HG03066 (cell line): ENCODE results near the gene CD58.
"Not testable (repeated sequence)": the region's sequence is repeated elsewhere in the genome, so short reads cannot be mapped to it uniquely, and the experiment has no call there.

Source experiments
- ATAC-seq: cut with Tn5 transposase; IDR thresholded peaks from one replicate; pipeline ENCODE4 v1.9.1; 2021; ENCODE audit warnings: low read depth; ENCODE audit not compliant: unreplicated experiment

Gene CD58

DNA sequence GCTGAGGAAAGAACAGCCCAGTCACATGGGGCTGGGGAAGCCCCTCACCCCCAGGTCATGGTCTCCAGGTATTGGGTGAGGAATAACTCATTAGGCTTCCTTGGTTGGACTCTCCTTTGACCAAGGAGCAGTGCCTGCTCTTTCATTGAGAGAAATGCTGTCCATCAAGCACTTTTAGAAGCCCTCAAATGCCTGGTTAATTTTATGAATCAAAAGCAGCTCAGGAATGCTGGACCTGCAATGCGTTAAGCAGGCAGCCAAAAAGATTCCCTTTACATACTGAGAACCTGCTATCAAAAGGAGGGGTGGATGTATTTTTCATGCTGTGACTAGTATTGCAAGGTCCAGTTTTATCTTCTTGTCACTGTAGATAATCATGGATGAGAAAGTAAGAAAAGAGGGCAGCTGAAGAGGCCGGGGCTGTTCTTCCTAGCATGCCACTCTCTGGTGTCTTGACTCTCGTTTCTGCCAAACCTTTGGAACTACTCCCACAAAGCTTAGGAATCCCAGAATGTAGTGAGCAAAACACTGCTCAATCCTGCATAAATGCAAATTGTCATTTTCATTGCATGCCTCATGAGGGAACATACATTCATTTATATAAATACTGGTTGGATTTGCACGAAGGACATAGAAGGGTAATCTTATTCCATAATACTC lies 2.1 kb upstream of the CD58 start:
- ATAC-seq: no peak

- no peak for ATAC-seq
These were observed 1.3 kb upstream of the CD58 start for GRCh38 chr1:116572099-116572498.

DNA sequence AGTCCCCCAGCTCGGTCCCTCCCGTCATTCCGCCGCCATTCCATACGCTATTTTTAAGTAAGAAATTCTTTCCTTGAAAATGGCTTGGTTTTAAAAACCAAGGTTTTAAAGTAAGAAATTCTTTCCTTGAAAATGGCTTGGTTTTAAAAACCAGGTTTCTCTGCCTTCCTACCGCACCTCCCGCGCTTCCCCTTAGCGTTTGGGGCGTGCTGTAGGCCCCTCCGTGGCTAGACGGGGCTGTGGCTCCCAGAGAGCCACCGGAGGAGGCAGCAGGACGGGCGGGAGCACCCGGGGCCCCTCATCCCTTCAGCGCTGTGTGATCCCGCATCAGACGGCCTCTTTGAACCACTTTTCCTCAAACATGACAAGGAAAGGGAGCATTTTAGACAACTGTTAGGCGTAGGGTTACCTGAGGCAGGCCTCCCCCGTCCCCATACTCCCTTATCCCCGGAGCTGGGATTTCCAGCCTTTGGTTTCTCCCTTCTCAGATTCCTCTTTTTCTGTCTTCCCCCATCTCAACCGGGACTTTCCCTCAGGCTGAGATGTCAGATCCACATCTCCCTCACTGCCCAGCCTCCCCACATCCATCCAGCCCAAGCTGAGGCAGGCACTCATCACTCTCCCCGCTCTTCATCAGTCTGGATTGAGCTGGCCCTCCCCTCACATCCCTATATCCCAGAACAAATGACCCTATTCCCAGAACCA lies 541 bp upstream of the CD58 start:
- no peak for ATAC-seq

DNA sequence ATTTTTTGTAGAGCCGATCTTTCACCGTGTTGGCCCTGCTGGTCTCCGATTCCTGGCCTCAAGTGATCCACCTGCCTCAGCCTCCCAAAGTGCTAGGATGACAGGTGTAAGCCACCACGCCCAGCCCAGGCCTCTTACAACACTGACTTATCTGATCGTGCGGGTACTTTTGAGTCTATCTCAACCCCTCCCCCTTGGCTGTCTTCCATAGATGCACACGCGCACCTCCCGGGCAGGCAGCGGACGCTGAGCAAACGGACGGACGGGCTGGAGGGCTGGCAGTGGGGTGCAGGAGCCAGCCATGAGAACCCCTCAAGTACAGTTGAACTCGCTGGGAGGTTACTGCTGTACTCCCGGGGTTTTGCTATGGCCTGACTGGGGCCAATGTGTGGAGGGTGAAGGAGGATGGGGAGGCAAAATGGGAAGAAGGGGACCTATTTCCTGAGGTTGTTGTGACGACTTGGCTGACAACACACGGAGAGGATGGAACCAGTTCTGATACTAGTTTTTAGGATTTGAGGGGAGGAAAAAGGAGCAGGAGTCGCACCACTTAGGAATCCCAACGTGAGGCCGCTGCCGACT lies 959 bp downstream of the CD58 start:
- ATAC-seq: peak; percentile 25

- ATAC-seq: no peak
These were observed 1.5 kb downstream of the CD58 start for GRCh38 chr1:116569381-116569670.

- ATAC-seq: no peak
These were observed 2.0 kb downstream of the CD58 start for GRCh38 chr1:116568662-116569380.

DNA sequence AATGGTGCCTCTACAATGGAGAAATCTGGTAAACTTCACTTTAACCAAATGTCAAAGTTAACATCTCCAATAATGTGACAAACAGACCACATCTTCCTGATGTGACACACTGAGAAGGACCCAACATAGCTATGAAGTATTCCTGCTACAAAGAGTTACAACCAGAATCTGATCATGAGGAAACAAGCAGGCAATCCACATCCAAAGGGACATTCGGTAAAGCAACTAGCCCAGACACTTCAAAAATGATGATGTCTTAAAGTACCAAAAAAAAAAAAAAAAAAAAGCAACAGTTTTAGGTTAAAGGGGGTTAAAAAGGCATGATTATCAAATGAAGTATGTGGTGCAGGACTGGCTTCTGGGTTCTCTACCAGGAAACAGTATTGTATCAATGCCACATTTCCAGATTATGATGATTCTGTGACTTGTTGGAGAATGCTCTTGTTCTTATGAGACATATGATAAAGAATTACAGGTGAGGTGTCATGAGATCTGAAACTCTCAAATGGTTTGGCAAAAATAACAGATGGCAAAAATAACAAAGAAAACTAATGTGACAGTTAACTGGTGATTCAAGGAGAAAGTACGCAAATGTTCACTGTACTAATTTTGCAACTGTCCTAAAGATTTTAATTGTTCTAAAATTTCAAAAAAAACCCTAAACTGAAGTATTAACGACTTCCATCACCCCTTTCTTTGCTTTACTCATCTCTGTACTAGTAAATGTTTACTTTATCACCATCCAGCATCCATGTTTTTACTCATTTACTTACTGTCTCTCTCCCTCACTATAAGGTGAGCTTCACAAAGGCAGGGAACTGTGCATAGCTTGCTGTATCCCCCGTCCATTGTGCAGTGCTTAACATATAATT lies 2.8 kb downstream of the CD58 start:
- ATAC-seq: no peak

- no peak for ATAC-seq
These were observed 5.6 kb downstream of the CD58 start for GRCh38 chr1:116565222-116565621.

- no peak for ATAC-seq
These were observed 6.4 kb downstream of the CD58 start for GRCh38 chr1:116564426-116564825.

DNA sequence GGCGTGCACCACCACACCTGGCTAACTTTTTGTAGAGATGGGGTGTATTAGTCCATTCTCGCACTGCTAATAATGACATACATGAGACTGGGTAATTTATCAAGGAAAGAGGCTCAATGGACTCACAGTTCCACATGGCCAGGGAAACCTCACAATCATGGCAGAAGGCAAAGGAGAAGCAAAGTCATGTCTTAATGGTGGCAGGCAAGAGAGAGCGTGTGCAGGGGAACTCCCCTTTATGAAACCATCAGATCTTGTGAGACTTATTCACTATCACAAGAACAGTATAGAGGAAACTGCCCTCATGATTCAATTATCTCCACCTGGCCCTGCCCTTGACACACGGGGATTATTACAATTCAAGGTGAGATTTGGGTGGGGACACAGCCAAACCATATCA lies 8.4 kb downstream of the CD58 start:
- not testable (repeated sequence) for ATAC-seq

DNA sequence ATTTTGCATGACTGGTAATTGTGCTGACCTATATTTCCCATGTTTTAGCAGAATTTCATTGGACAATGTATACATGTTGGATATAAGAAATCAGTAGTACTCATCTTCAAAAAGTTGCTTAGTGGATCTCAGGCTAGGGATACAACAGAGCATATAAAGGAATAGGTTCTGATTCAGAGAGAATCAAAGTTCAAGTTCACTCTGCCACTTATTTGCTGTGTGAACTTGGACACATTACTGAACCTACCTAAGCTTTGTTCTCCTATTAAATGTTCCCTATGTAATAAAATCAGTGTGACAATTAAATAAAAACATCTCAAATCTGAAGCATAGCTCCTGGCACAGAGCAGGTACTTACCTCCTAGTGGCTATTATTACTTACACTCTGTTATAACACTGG lies 9.3 kb downstream of the CD58 start:
- no peak for ATAC-seq

- ATAC-seq: no peak
These were observed 9.9 kb downstream of the CD58 start for GRCh38 chr1:116560704-116561490.

- peak; percentile 34 for ATAC-seq
These were observed 11.5 kb downstream of the CD58 start for GRCh38 chr1:116559304-116559761.

- ATAC-seq: no peak
These were observed 12.3 kb downstream of the CD58 start for GRCh38 chr1:116558571-116558970.

DNA sequence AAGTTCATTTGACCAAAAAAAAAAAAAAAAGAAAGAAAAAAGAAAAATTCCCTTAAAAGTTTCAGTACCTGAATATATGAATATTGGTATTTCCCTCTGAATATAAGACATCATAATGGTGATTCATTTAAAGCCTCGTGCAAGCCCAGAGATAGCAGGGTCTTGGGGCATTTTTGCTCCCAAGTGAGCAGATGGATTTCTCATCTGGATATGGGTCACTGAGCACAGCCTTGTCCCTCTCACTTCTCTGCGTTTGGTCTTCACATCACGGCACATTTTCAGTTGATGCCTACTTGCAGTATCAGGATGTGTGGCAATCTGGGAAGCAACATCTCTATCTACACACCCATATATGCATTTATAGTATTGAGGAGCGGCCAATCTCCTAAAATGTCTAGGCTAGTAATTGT lies 12.7 kb downstream of the CD58 start:
- ATAC-seq: no peak

GRCh38 chr1:116557323-116557878 lies 13.4 kb downstream of the CD58 start:
- no peak for ATAC-seq

GRCh38 chr1:116556289-116557006 lies 14.4 kb downstream of the CD58 start:
- peak; percentile 51 for ATAC-seq

- ATAC-seq: no peak
These were observed 15.9 kb downstream of the CD58 start for GRCh38 chr1:116554924-116555323.
